CD4-positive, alpha-beta T cell treated with Interleukin-4 for 1 hour (primary cell): ENCODE results near the gene HOXB3.

Source experiments
- DNase-seq, 2 donors: peaks; one replicate each; pipeline ENCODE4 v3.0.0-alpha.2; 2020 to 2022

Gene HOXB3

GRCh38 chr17:48582750-48583069 lies 7.3 kb downstream of the HOXB3 start:
- no peak for DNase-seq

GRCh38 chr17:48579760-48580554 lies 10.1 kb downstream of the HOXB3 start:
- no peak for DNase-seq

GRCh38 chr17:48579471-48579759 lies 10.6 kb downstream of the HOXB3 start:
- DNase-seq: no peak

GRCh38 chr17:48578616-48579470 lies 11.2 kb downstream of the HOXB3 start:
- peak in 1 of 2 donors; percentile 19 for DNase-seq

GRCh38 chr17:48577946-48578615 lies 12.0 kb downstream of the HOXB3 start, which contains the start of gene HOXB4:
Gene HOXB4 (minus strand): TSS chr17:48578350. CDS start chr17:48578319, 31 bp downstream.
- DNase-seq: peak; percentile 60 to 78

GRCh38 chr17:48577330-48577945 lies 12.6 kb downstream of the HOXB3 start:
- no peak for DNase-seq

- DNase-seq: no peak
Observed at GRCh38 chr17:48576479-48577309, 13.3 kb downstream of the HOXB3 start.

- DNase-seq: no peak
Observed at GRCh38 chr17:48575673-48576478, 14.2 kb downstream of the HOXB3 start.

- DNase-seq: no peak
Observed at GRCh38 chr17:48575066-48575582, 14.9 kb downstream of the HOXB3 start.

GRCh38 chr17:48574505-48575065 lies 15.5 kb downstream of the HOXB3 start:
- no peak for DNase-seq

- DNase-seq: no peak
Observed at GRCh38 chr17:48571826-48572417, 18.1 kb downstream of the HOXB3 start.

GRCh38 chr17:48571024-48571818 lies 18.8 kb downstream of the HOXB3 start:
- no peak for DNase-seq

- no peak for DNase-seq
Observed at GRCh38 chr17:48570325-48571023, 19.6 kb downstream of the HOXB3 start.

- no peak for DNase-seq
Observed at GRCh38 chr17:48569674-48570324, 20.2 kb downstream of the HOXB3 start.

- DNase-seq: no peak
Observed at GRCh38 chr17:48569240-48569582, 20.8 kb downstream of the HOXB3 start.

- no peak for DNase-seq
Observed at GRCh38 chr17:48568499-48569239, 21.4 kb downstream of the HOXB3 start.

GRCh38 chr17:48567646-48568354 lies 22.2 kb downstream of the HOXB3 start:
- no peak for DNase-seq
